Sigmoid colon (tissue), 7 donors: ENCODE data around the gene ENTPD5. TPM values are rescaled to one million over a fixed set of nuclear protein-coding genes. Genes with fewer than 3 reads are reported as not detected.

Experiments used
- DNase-seq: peaks from one replicate; pipeline ENCODE4 v3.0.0-alpha.2; 2019
- H3K27ac ChIP-seq, 4 donors: fragments of 200-600 bp; sonication (generic); one replicate each; pipeline ENCODE4 v1.5.1; 2016 to 2019; ENCODE audit warnings: mild to moderate bottlenecking in 1 of 4
- H3K27me3 ChIP-seq, 3 donors: fragments of 200-600 bp; sonication (generic); one replicate each; pipeline ENCODE4 v1.5.1; 2019; ENCODE audit warnings: mild to moderate bottlenecking in 1 of 3
- H3K36me3 ChIP-seq, 4 donors: fragments of 200-600 bp; sonication (generic); one replicate each; pipeline ENCODE4 v1.5.1; 2016 to 2019
- H3K4me1 ChIP-seq, 4 donors: fragments of 200-600 bp; sonication (generic); one replicate each; pipeline ENCODE4 v1.5.1; 2017 to 2019
- H3K4me3 ChIP-seq, 4 donors: fragments of 200-600 bp; sonication (generic); one replicate each; pipeline ENCODE4 v1.5.1; 2017 to 2019; ENCODE audit warnings: mild to moderate bottlenecking in 2 of 4, moderate library complexity in 1 of 4
- H3K9me3 ChIP-seq, 4 donors: fragments of 200-600 bp in 3 of 4; sonication (generic) in 3 of 4; one replicate each; pipeline versions ENCODE4 v1.5.1 to v1.6.1; 2013 to 2019
- EP300 ChIP-seq, 4 donors: sonication (generic); formaldehyde crosslinking; IDR thresholded peaks; one replicate each; pipeline ENCODE4 v1.6.1; 2017; ENCODE audit warnings: antibody characterized with exemption in 4 of 4
- POLR2A ChIP-seq, 2 donors: fragments of 450-650 bp; IDR thresholded peaks; one replicate each; pipeline ENCODE4 v1.6.1; 2016; ENCODE audit warnings: antibody characterized with exemption in 2 of 2, mild to moderate bottlenecking in 2 of 2, moderate library complexity in 2 of 2
- POLR2AphosphoS5 ChIP-seq, 4 donors: sonication (generic); formaldehyde crosslinking; IDR thresholded peaks; one replicate each; pipeline ENCODE4 v1.6.1; 2017; ENCODE audit warnings: antibody characterized with exemption in 4 of 4
- WGBS, 2 donors: extraction: QIAGEN DNeasy Blood & Tissue Kit; methylation state at CpG; one replicate each; pipeline ENCODE4 v1.1.7; 2013; 5-methylcytosine and 5-hydroxymethylcytosine counted together
- intact Hi-C: fragments of 100-400 bp; cut with DNase I; formaldehyde crosslinking; loops from one replicate; pipeline ENCODE4 v1.15.1; 2023
- polyA plus RNA-seq, 3 donors: library from polyadenylated mRNA; stranded (reverse); fragments of 200-250 nt; gene quantifications; one replicate each; pipeline ENCODE4 v1.2.3, GENCODE V29; 2013
- total RNA-seq, 4 donors: library from RNA; depleted of rRNA; stranded (reverse); fragments of >200 nt; gene quantifications; one replicate each; pipeline ENCODE4 v1.1.0, GENCODE V29; 2016
- TF ChIP-seq, protein P1 (sequence below), 4 experiments: fragments of 450-650 bp in 3 of 4; fragments of 200-600 bp in 1 of 4; IDR thresholded peaks; one replicate each; pipeline ENCODE4 v1.5.1; 2016 to 2019; ENCODE audit warnings: antibody characterized with exemption in 4 of 4, mild to moderate bottlenecking in 3 of 4, moderate library complexity in 2 of 4
- donor health status: healthy with polysubstance abuse.
- donor health status: Bipolar disorder and iron deficiency.
- donor health status: healthy.

ENTPD5 gene
- total and polyA plus RNA-seq, 7 donors: 8.0 to 35.5 (median 11.1) TPM

- H3K9me3 ChIP-seq: no peaks in the 10 kb centered on the region
- intact Hi-C loops: no loop called here
- no peaks in the 10 kb centered on the region for H3K4me1 ChIP-seq
- no peak for DNase-seq
- H3K36me3 ChIP-seq: peaks cover 14 to 70% (median 35%) of the 10 kb centered on the region in 4 donors
- H3K27me3 ChIP-seq: no peaks in the 10 kb centered on the region
- no peak overlapping the region for H3K27ac ChIP-seq
- H3K4me3 ChIP-seq: no peak overlapping the region
- no peak for TF ChIP-seq POLR2AphosphoS5 (IDR thresholded peaks at IDR 0.05)
- TF ChIP-seq, protein P1, sequence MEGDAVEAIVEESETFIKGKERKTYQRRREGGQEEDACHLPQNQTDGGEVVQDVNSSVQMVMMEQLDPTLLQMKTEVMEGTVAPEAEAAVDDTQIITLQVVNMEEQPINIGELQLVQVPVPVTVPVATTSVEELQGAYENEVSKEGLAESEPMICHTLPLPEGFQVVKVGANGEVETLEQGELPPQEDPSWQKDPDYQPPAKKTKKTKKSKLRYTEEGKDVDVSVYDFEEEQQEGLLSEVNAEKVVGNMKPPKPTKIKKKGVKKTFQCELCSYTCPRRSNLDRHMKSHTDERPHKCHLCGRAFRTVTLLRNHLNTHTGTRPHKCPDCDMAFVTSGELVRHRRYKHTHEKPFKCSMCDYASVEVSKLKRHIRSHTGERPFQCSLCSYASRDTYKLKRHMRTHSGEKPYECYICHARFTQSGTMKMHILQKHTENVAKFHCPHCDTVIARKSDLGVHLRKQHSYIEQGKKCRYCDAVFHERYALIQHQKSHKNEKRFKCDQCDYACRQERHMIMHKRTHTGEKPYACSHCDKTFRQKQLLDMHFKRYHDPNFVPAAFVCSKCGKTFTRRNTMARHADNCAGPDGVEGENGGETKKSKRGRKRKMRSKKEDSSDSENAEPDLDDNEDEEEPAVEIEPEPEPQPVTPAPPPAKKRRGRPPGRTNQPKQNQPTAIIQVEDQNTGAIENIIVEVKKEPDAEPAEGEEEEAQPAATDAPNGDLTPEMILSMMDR (IDR thresholded peaks at IDR 0.05): no peak
- no peak for TF ChIP-seq POLR2A (IDR thresholded peaks at IDR 0.05)
- TF ChIP-seq EP300 (IDR thresholded peaks at IDR 0.05): no peak
- WGBS, 2 donors: 94 to 98% methylated on average over 4 of the region's 4 CpGs
These were observed 53.9 kb downstream of the ENTPD5 start for GRCh38 chr14:73965216-73965615.

DNA sequence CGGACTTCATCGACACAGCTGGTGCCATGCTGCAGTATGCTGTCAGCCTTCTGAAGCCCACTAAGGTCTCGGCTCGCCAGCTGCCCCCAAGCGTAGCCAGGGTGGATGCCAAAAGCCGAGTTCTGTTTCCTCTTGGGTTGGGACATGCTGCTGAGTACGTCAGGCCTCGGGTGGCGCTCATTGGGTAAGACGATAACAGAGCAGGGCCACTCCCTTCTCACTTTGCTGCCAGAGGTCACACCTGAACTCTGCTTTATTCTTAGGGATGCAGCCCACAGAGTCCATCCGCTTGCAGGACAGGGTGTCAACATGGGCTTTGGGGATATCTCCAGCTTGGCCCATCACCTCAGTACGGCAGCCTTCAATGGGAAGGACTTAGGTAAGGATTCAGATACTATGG lies 57.9 kb downstream of the ENTPD5 start:
- Histone ChIP-seq H3K36me3 (peaks cover 27 to 85% (median 62%) of the 10 kb centered on the region in 4 donors), H3K4me3 (no peak overlapping the region), H3K4me1 (no peaks in the 10 kb centered on the region), H3K9me3 (no peaks in the 10 kb centered on the region), H3K27me3 (no peaks in the 10 kb centered on the region), H3K27ac (no peak overlapping the region)
- no peak for DNase-seq
- TF ChIP-seq, protein P1 (IDR thresholded peaks at IDR 0.05): no peak
- TF ChIP-seq POLR2A (IDR thresholded peaks at IDR 0.05): no peak
- no peak for TF ChIP-seq EP300 (IDR thresholded peaks at IDR 0.05)
- TF ChIP-seq POLR2AphosphoS5 (IDR thresholded peaks at IDR 0.05): no peak
- WGBS, 2 donors: 76 to 90% methylated on average over 12 of the region's 12 CpGs
- intact Hi-C loops: no loop called here

DNA sequence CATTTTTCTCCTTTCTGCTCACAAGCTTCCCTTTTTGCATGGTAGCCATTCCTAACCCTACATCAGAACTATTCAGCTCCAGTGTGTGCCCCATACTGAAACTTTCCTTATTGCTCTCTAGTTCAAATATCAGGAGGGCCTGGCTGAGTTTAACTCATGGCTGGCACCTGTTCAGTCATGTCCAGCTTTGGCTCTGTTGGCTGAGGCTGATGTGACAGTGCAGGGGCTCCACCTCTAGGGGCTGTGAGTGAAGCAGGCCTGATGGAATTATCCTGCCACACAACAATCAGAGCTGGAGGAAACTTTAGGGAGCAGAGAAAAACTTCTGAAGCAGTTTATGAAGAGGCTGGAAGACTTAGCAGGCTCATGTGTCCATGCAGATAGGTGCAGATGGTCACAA lies 60.5 kb downstream of the ENTPD5 start:
- intact Hi-C loops: no loop called here
- no peak for DNase-seq
- Histone ChIP-seq H3K27me3 (no peaks in the 10 kb centered on the region), H3K36me3 (peaks cover 27 to 99% (median 74%) of the 10 kb centered on the region in 4 donors), H3K9me3 (no peaks in the 10 kb centered on the region), H3K4me1 (no peaks in the 10 kb centered on the region), H3K27ac (no peak overlapping the region), H3K4me3 (no peak overlapping the region)
- TF ChIP-seq EP300 (IDR thresholded peaks at IDR 0.05) (no peak), POLR2AphosphoS5 (IDR thresholded peaks at IDR 0.05) (no peak), POLR2A (IDR thresholded peaks at IDR 0.05) (no peak)
- TF ChIP-seq, protein P1 (IDR thresholded peaks at IDR 0.05): no peak

- peaks cover 17 to 74% (median 49%) of the 10 kb centered on the region in 4 donors for H3K36me3 ChIP-seq
- DNase-seq: no peak
- no peaks in the 10 kb centered on the region for H3K27me3 ChIP-seq
- no peak overlapping the region for H3K4me3 ChIP-seq
- TF ChIP-seq POLR2AphosphoS5 (IDR thresholded peaks at IDR 0.05) (no peak), POLR2A (IDR thresholded peaks at IDR 0.05) (no peak), EP300 (IDR thresholded peaks at IDR 0.05) (no peak)
- TF ChIP-seq, protein P1 (IDR thresholded peaks at IDR 0.05): no peak
- peaks cover 0 to 9% (median 8%) of the 10 kb centered on the region in 4 donors for H3K4me1 ChIP-seq
- WGBS, 2 donors: 74 to 91% methylated on average over 5 of the region's 5 CpGs
- H3K9me3 ChIP-seq: no peaks in the 10 kb centered on the region
- intact Hi-C loops: no loop called here
- H3K27ac ChIP-seq: no peak overlapping the region
These were observed 63.4 kb downstream of the ENTPD5 start for GRCh38 chr14:73955674-73956073.

GRCh38 chr14:73953731-73954130 lies 65.4 kb downstream of the ENTPD5 start:
- TF ChIP-seq POLR2A (IDR thresholded peaks at IDR 0.05): no peak
- TF ChIP-seq EP300 (IDR thresholded peaks at IDR 0.05): no peak
- TF ChIP-seq POLR2AphosphoS5 (IDR thresholded peaks at IDR 0.05): no peak
- TF ChIP-seq, protein P1 (IDR thresholded peaks at IDR 0.05): no peak
- Histone ChIP-seq H3K27me3 (no peaks in the 10 kb centered on the region), H3K27ac (no peak overlapping the region), H3K9me3 (no peaks in the 10 kb centered on the region), H3K4me1 (peaks cover 0 to 20% (median 15%) of the 10 kb centered on the region in 4 donors), H3K4me3 (no peak overlapping the region), H3K36me3 (peaks cover 5 to 55% (median 29%) of the 10 kb centered on the region in 4 donors)
- no peak for DNase-seq
- intact Hi-C loops: loop anchor here (5.0 kb wide), 2 partner anchors 66 to 84 kb away; partner anchors contain the start of gene ZNF410
- WGBS, 2 donors: 93 to 96% methylated on average over 1 of the region's 1 CpG
